GM21529 (cell line): ENCODE results near the gene FABP1.

Source experiments
- ATAC-seq: cut with Tn5 transposase; IDR thresholded peaks from one replicate; pipeline ENCODE4 v1.9.1; 2021; ENCODE audit not compliant: unreplicated experiment

FABP1 gene

GRCh38 chr2:88139203-88139702, 11.4 kb upstream of the FABP1 start:
- ATAC-seq, result no peak

- ATAC-seq, result no peak
These were observed 10.0 kb upstream of the FABP1 start for GRCh38 chr2:88137833-88138232.

- ATAC-seq, result no peak
These were observed 9.0 kb upstream of the FABP1 start for GRCh38 chr2:88136817-88137216.

GRCh38 chr2:88133875-88134274, 6.0 kb upstream of the FABP1 start:
- ATAC-seq, result no peak

- no peak for ATAC-seq
These were observed 4.1 kb upstream of the FABP1 start for GRCh38 chr2:88131999-88132368.

- no peak for ATAC-seq
These were observed 3.5 kb upstream of the FABP1 start for GRCh38 chr2:88131201-88131998.

GRCh38 chr2:88129313-88129959, 1.6 kb upstream of the FABP1 start:
- no peak for ATAC-seq

- no peak for ATAC-seq
These were observed 921 bp upstream of the FABP1 start for GRCh38 chr2:88128654-88129312.

- ATAC-seq, result no peak
These were observed 299 bp downstream of the FABP1 start for GRCh38 chr2:88127638-88127887.

GRCh38 chr2:88126772-88127637, 857 bp downstream of the FABP1 start:
- ATAC-seq, result no peak

GRCh38 chr2:88125924-88126771, 1.7 kb downstream of the FABP1 start:
- ATAC-seq, result no peak

- no peak for ATAC-seq
These were observed 2.4 kb downstream of the FABP1 start for GRCh38 chr2:88125344-88125923.

- no peak for ATAC-seq
These were observed 3.6 kb downstream of the FABP1 start for GRCh38 chr2:88123975-88124917.

- no peak for ATAC-seq
These were observed 4.5 kb downstream of the FABP1 start for GRCh38 chr2:88123164-88123974.

- no peak for ATAC-seq
These were observed 5.5 kb downstream of the FABP1 start for GRCh38 chr2:88122141-88122884.

GRCh38 chr2:88121678-88122077, 6.2 kb downstream of the FABP1 start:
- no peak for ATAC-seq

- ATAC-seq, result no peak
These were observed 9.9 kb downstream of the FABP1 start for GRCh38 chr2:88117973-88118372.
